ENCODE results near the gene FMR1NB.

FMR1NB gene, protein sequence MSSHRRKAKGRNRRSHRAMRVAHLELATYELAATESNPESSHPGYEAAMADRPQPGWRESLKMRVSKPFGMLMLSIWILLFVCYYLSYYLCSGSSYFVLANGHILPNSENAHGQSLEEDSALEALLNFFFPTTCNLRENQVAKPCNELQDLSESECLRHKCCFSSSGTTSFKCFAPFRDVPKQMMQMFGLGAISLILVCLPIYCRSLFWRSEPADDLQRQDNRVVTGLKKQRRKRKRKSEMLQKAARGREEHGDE

DNA sequence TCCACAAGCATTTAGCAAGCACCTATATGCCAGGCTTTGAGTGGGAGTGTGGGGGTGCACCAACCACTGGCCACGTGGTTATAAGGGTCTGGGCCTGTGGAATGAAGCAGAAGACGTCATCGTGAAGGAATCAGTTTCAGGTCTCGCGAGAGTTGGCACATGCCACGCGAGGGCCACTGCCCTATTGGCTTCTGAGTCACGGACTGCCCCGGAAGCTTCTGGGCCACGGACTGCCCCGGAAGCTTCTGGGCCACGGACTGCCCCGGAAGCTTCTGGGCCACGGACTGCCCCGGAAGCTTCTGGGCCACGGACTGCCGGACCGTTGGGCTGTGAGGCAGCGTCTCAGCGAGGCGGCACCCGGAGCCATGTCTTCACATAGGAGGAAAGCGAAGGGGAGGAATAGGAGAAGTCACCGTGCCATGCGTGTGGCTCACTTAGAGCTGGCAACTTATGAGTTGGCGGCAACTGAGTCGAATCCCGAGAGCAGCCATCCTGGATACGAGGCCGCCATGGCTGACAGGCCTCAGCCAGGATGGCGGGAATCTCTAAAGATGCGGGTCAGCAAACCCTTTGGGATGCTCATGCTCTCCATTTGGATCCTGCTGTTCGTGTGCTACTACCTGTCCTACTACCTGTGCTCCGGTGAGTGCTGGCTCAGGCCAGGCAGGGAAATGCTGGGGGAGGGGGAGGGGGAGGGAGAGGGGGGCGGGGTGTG is at the start of gene FMR1NB:
Gene FMR1NB, plus strand, starts transcription at position 300 of the 715 bp plus-strand sequence. Its CDS starts 66 bp downstream, at position 366.
- DNase-seq (ENCODE audit: low read depth) = no peak

DNA sequence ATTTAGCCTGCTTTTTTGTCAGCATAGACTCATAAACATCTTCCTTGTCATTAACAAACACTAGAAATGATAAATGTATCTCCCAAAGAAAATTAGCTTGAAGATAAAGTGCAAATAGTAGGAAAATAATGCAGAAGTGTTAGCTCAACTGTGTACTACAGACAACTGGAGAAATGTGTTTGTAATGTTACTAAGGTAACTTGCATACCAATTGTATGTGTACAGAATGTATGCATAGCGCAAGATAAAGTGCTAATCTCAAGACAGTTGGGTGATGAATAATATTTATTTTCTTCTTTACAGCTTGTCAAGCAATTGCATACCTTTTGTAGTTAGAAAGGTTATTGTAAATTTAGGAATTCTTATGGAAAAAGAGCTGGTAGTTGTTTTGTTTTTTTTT is 47.3 kb upstream of the FMR1NB start:
- DNase-seq (ENCODE audit: low read depth) = peak; percentile 31

DNA sequence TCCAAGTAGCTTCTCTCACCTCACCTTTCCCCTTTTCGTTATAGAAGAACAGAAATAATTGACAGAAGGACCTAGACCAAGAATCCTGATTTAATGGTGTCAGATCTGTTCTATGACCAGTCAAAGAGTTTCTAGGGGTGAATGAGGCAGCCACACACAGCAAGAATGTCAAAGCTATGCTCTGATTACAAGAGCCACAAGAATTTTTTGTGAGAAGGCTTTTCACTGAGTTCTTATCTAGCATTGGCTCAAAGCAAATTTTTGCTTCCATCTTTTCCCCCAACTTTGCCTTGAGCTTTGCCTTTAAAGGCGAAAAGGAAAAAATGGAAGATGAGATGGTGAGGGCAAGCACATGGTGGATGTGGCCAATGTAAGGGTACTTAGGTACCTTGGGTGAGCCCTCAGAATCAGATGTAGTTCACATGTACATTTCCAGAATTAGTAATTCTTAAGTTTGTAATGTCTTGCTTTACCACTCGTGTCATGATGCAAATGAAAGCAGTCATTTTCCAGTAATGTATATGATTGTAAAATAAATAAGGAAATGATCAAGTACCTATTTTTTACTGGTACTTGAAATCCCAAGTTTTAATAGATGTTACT is 45.9 kb upstream of the FMR1NB start:
- peak; percentile 57 for DNase-seq (ENCODE audit: low read depth)

DNA sequence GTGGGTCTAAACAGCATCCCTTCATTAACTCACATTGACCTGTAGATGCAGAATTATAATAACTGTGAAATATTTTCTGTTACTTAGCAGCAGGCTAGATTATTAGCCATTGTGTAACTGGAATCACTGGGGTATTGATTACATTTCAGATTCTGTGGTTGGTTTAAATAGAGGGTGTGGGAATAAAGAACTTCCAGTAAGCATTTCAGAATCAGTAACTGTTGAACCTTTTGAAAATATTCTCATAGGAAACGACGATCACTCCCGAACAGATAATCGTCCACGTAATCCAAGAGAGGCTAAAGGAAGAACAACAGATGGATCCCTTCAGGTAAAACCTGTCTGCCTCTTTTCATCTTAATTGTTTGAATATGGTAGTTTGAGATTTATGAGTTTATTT is 35.9 kb upstream of the FMR1NB start:
- DNase-seq (ENCODE audit: low read depth) = no peak

DNA sequence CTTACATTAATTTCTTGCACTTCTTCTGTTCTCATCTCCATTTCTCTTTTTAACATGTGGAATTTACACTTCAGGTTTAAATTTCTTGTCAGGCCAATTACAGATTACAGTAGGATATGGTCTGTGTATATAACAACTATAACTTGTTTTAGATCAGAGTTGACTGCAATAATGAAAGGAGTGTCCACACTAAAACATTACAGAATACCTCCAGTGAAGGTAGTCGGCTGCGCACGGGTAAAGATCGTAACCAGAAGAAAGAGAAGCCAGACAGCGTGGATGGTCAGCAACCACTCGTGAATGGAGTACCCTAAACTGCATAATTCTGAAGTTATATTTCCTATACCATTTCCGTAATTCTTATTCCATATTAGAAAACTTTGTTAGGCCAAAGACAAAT is 32.6 kb upstream of the FMR1NB start:
- DNase-seq (ENCODE audit: low read depth) = no peak

DNA sequence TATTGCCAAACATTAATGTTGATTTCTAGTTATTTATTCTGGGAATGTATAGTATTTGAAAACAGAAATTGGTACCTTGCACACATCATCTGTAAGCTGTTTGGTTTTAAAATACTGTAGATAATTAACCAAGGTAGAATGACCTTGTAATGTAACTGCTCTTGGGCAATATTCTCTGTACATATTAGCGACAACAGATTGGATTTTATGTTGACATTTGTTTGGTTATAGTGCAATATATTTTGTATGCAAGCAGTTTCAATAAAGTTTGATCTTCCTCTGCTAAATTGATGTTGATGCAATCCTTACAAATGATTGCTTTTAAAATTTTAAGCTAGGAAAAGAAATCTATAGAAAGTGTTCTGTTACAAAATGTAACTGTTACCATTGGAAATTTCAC is 30.8 kb upstream of the FMR1NB start:
- no peak for DNase-seq (ENCODE audit: low read depth)

DNA sequence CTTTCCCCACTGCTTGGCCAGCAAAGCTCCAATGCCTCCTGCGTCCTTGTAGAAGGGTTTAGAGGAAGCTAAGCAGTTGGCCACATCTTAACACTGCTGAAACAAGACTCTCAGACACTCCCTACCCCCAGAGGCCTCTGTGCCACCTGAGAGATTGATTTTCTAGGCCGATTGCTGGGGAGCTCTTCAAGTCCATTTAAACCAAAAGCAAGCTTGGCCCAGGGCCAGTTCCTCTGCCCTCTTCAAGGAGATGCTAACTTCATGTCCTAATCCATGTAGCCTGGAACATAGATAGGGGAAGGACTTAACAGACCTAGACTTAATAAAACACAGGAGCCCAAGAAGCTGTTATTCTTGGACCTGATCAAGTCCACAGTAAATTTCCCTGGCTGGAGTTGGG is 27.2 kb upstream of the FMR1NB start:
- DNase-seq (ENCODE audit: low read depth) = no peak

DNA sequence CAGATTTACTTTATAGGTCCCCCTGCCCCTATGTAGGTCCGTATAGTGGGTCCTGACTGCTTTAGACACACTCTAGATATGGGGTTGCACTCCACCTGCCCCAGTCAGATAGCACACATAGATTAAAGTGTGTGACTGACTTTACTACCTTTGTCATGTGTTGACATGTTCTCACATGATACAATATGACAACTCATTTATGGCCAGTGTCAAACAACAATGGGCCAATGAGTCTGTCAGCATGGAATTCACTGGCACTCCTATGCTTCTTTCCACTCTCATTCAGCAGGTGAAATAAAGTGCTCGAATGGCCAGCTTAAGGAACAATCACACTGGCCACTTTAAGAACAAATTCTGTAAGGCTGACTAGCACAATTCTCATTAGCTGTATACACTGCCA is 23.8 kb upstream of the FMR1NB start:
- no peak for DNase-seq (ENCODE audit: low read depth)

DNA sequence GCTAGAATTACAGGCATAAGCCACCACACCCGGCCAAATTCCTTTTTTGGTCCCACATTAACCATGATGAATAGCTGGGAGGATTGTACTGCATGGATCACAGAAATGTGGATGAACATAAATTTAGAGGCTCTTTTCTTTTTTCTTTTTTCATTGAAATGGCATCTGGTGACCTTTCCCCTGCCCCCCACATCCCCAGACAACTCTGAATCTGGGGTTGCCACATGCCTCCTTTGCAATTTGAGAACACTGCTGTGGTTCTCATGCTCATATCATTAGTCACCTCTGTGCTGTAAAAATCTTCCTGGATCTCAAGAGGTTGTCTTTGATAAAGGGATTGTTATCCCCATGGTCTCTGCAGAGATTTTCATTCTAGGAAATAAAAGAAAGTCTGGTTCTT is 22.8 kb upstream of the FMR1NB start:
- DNase-seq (ENCODE audit: low read depth) = peak; percentile 70

DNA sequence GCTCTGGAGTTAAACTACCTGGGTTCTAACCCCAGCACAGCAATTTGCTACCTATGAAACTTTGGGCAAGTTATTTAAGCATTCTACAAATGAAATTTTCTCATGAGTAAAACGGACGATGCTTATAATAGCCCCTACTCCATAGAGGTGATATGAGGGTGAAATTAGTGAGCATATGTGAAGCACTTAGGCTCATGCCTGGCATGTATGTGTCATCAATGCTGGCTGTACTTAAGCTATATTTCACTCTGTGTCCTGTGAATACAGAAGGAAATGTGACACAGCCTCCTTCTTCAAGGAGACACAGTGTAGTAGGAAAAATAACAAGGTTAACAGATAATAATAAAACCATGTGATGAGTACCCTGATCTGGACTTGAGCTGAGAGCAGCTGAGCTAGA is 20.4 kb upstream of the FMR1NB start:
- no peak for DNase-seq (ENCODE audit: low read depth)

DNA sequence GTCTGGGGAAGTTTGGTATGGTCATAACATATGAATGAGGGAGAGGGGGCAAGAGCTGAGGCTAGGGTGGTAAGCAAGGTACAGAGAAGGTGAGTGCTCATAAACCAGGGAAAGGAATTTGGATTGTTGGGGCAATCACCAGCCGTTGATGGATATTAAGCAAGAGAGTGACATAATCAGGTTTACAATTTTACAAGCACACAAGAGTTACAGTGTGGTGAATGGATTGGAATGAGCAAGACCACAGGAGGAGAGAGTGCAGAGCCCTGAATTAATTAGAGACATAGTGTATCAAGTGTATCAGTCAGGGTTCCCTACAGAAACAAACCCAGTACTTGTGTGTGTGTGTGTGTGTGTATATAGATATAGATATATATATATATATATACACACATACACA is 18.7 kb upstream of the FMR1NB start:
- DNase-seq (ENCODE audit: low read depth) = peak; percentile 15

DNA sequence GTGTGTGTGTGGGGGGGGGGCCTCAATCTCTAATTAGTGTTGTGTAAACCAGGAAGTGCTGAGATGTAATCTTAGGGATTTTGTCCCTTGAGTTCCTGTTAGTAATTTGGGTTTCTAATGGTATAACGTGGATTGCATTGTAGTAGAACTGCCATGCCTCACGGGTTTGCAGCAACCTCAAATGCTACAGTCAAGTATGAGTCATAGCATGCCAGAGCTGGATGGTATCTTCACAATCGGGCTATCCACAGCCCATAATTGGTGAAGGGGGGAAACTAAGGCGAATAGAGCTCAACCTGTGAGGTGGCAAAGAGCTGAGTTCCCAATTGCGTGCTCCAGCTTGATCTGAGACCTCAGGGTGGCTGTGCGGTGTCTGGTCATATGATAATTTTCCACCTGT is 2.2 kb upstream of the FMR1NB start:
- no peak for DNase-seq (ENCODE audit: low read depth)

DNA sequence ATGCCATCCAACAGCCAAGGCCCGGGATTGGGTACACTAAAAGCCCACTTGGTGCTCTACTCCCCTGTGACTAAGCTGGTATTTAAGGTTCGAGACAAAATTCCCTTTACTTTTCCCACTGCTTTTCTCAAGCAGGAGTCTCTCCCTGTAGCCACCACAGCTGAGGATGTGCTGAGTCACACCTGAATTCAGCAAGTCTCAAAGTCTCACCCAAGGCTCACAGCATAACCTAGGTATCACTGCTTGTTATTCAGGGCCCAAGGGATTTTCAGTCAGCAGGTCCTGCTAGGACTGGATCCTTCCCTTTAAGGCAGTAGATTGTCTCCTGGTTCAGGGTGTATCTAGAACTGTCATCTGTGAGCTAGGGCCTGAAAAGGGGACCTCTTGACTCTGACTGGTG is 39.2 kb downstream of the FMR1NB start:
- no peak for DNase-seq (ENCODE audit: low read depth)

DNA sequence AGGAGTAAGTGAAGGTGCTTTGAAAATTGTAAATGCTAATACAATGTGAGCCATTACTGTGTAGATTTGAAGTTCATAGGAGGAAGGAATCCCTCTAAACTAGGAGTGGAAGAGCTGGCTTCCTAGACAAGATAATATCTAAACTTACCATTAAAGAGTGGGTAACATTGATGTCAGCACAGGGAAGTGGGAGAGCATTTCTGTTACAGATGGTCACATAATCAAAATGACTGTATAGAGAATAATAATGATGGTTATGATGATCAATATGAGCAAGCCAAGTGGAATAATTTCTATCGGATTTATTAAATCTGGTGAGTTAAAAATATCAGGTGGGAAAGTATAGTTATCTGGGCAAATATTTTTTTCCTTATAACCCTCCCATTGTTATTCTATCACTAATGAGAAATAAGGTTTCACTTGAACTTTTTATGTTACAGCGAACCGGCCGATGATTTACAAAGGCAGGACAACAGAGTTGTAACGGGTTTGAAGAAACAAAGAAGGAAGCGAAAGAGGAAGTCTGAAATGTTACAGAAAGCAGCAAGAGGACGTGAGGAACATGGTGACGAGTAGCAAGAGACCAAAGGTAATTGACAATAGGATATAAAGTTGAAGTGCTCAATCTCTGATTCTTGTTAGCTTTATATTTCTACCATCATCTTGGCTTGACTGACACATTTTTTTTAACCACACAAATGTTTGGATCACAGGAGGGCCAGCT is 43.5 kb downstream of the FMR1NB start:
- no peak for DNase-seq (ENCODE audit: low read depth)

DNA sequence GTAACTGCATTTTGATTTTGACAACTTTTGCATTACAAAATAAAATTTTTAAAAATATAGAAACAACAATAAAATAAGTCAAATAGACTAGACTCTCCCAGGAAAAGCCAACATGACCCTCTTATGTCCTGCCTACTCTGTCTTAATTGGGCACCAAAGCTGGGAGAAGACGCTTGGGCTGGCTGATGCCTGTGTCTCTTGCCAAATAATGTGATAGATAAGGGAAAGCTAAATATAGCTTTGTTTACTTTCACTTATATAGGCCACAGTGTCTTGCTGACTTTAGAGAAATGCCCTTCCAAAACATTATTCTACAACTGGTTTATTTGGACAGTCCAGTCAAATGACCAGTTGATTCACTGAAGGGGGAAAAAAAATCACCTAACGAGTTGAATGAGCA is 54.2 kb downstream of the FMR1NB start:
- no peak for DNase-seq (ENCODE audit: low read depth)

DNA sequence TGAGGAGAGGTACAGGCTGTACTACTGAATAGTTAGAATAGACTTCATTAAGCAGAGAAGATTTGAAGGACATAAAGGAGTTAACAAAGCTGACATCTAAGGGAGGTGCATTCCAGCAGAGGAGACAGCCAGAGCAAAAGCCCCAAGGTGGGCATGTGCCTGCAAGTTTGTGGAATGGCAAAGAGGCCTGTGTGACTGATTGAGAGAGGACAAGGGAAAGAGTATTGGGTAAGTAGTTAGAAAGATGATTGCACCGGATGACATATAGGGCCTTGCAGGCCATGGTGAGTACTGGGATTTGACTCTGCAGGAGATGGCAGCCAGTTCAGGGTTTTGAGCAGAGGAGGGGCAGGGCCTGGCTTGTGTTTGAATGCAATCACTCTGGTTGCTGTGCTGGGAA is 55.9 kb downstream of the FMR1NB start:
- no peak for DNase-seq (ENCODE audit: low read depth)

DNA sequence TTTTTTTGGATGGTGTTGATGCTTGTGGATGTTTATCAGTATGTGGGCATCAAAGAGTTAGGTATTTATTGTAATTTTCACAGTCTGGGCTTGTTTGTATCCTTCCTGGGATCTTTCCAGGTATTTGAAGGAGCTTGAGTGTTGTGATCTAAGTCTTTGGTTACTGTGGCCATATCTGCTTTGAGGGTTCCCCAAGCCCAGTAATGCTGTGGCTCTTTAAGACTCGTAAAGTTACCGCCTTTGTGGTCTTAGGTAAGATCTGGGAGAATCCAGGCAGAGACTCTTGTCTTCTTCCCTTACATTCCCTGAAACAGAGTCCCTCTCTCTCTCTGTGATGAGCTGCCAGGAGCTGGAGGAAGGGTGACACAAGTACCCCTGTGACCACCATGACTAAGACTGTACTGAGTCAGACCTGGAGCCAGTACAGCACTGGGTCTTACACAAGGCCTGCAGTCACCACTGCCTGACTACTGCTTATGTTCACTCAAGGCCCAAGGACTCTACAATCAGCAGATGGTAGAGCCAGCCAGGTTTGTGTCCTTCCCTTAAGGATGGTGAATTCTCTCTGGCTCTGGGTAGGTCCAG is 62.2 kb downstream of the FMR1NB start:
- peak; percentile 8 for DNase-seq (ENCODE audit: low read depth)

DNA sequence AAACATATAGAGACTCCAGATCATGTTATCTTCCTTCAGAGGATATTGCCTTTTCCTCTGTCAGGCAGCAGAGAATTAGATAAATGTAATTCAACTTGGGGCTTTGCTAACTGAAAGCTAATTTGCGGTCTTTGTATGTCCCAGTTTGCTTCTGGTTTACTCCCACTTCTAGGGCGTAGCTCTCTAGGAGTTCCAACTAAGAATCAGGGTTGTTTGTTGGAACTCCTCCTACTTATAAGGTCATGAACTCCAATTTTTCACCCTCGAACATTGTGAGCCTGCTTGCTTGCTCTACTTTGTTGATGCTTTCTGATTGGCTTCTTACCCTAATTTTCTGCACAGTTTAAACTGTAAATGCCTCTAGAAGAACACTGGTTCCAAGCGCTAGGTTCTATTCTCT is 66.1 kb downstream of the FMR1NB start:
- no peak for DNase-seq (ENCODE audit: low read depth)

DNA sequence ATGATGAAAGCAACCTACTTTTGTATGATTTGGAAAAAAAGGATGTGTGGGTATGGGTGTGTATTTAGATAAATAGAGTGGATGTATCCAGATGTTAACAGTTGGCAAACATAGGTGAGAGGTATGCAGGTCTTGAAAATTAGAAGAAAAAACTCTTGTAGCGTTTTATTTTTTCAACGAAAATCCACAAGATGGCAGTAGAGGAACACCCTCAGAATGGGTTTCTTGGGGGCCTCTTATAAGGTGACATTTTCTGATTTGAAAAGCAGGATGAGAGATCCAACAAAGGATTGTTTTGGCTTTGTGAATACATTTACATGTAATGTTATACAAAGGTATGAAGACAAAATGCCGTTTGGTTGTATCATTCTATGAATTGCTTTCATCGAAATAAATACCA is 68.3 kb downstream of the FMR1NB start:
- peak; percentile 24 for DNase-seq (ENCODE audit: low read depth)

DNA sequence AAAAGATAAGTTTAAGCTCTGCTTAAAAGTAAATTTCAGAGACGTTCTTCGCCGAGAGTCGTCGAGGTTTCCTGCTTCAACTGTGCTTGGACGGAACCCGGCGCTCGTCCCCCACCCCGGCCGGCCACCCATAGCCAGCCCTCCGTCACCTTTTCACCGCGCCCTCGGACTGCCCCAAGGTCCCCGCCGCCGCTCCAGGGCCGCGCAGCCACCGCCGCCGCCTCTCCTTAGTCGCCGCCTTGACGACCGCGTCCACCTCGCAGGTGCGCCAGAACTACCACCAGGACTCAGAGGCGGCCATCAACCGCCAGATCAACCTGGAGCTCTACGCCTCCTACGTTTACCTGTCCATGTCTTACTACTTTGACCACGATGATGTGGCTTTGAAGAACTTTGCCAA is 70.8 kb downstream of the FMR1NB start:
- no peak for DNase-seq (ENCODE audit: low read depth)

DNA sequence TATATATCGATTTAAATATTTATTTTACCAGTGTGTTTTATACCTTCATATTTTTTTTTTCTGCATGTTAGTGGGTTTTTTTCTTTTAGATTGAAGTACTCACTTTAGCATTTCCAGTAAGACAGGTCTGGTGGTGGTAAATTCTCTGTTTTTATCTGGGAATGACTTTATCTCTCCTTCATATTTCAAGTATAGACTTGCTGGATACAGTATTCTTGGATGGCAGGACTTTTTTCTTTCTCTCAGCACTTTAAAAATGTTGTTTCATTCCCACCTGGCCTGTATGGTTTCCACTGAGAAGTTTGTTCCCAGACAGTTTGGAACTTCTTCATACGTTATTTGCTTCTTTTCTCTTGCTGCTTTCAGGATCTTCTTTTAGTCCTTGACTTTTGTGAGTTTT is 86.1 kb downstream of the FMR1NB start:
- no peak for DNase-seq (ENCODE audit: low read depth)

DNA sequence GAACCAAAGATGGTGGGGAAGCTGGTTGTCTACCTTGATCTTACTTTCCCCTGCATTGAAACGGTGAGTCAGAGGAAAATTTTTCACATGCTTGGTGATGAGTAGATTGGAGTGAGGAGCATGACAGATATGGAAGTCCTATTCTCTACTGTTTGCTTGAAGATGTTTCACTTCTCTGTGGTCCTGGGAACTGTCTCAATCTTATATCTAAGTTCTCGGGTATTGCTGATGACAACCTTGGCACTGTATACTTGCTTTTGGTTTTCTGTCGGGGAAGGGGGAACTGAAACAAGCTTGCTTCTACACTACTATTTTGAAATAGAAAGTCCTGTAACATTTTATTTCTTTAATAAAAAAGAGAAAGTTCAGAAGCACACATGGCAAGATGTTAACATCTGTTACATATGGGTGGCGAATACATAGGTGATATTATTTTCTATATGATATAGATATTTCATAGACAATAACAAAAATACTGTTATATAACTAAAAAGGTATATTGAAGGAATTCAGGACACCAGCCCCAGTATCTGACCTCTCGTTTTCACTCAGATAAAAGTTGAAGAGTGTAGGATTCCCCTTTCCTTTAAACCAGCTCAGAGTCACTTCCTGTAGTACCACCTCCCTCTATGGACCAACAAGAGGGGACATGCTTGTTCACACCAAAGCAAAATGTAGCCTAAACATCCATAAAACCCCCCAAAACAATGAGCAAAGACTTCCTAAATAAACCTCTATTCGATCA is 88.8 kb downstream of the FMR1NB start:
- DNase-seq (ENCODE audit: low read depth) = no peak
